RPMI7951 (cell line): ENCODE results near the gene TUBB4B. TPM values are rescaled to one million over a fixed set of nuclear protein-coding genes. Genes with fewer than 3 reads are reported as not detected.

Experiments
- DNase-seq: peaks from one replicate; pipeline ENCODE4 v3.0.0-alpha.2; 2012; ENCODE audit warnings: low read depth
- total RNA-seq: library from RNA; depleted of rRNA; stranded (reverse); fragments of >200 nt; shearing (Covaris generic); gene quantifications from 2 replicates; pipeline ENCODE4 v1.2.3, GENCODE V29; 2014

Gene TUBB4B
- total RNA-seq, 1 experiment from 2014 or later, result 295 TPM

DNA sequence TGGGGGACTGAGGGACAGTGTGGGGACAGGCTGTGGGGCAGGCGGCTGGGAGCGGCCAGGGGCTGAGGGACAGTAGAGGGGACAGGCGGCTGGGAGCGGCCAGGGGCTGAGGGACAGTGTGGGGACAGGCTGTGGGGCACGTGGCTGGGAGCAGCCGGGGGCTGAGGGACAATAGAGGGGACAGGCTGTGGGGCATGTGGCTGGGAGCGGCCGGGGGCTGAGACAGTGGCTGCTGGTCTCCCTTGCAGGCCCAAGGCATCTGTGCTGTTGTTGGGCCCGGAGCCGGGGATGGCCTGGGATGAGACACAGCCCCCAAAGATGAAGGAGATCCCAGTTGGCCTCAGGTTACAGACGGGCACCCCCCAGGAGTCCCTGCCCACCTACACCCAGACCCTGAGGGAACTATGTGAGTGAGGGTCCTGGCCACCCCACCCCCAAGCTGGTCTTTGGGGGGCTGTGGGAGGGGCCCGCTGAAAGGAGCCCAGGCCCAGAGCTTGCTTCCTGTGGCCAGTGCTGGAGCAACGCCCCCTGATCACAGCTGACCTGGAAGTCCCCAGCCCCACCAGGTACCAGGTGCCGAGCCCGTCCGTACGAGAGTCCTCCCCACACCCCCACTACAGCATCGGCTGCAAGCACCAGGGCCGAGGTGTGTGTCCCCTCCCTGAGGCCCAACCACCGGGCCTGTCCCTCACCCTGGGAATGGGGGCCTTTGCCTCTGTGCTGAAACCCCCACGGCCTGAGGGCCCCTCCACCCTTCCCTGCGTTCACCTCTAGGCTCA lies 10.6 kb downstream of the TUBB4B start:
- DNase-seq, result no peak

DNA sequence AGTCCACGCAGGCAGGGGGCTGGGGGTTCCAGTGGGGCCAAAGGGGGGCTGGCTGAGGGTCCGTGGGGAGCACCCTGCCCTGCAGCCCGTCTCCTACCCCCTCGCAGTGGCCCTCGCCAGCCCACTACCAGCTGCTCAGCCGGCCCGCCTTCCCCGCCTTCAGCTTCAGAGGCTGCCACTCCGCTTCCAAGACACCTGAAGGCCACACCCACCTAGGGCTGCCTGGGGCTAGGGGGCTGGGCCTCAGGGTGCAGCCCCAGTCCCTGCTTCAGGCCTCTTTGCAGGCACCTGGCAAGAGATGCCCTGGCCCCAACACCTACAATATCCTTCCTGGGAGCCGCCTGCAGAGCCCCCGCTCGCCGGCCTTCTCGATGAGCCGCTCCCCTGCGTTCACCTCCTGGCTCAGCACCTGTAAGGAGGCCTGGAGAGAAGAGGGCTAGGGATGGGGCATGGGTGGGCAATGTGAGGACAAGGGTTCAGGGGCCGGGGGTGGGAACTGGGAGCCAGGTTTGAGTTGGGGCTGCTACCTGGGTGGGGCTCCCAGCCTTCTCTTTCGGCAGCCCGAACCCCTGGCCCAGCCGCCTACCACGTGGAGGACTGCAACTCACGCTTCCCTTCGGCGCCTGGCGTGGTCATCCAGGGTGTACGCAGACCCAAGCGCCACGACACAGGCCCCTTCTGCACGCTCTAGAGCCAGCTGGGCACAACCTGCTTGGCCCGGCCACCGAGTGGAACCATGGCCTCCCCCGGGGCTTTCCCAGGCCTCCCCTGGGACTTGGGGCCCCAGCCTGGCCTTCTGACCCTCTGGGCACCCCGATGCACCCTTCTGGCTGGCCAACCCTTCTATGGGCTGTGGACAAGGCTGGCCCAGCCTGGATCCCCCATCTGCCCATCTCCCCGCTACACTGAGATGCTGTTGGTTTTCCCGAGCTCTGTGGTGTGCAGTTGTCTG lies 11.7 kb downstream of the TUBB4B start:
- DNase-seq, result no peak

DNA sequence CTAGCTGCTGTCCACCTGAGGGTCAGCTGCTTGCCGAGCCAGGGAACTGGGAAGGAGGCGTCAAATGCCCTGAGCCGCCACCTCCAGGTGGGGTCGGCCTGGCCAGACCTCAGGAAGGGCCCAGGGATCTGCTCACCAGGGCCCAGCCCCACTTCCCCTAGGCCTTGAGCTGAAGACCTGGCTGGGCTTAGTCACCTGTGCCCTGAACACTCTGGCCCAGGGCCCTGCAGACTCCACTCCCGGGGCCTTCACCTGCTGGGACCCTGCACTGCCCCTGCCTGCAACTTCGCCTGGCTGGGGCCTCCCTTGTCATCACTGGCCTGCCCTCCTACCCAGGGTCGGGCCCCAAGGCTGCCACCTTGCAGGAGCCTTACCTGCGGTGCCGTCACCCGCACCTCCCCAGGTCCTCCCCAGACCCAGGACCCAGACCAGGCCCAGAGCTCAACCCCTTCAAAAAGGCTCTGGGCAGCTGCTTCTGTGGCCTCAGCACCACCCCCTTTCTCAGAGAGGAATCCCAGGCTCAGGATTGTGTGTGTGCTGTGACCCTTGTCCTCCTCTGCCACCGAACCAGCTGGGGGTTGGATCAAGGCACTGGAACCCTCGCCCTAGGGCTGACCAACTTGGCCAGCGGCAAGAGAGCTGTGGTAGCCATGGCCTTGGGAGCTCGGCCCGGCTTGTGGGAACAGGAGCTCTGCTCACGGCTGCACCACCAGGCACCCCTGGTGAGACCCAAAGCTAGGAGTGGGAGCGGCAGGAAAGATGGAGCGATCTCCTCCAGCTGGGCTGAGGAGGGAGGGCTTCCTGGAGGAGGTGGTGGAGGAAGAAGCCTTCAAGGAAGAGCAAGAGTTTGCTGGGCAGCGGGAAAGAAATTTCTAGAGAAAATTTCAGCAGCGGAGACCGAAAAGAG lies 12.9 kb downstream of the TUBB4B start:
- no peak for DNase-seq

- peak; percentile 81 for DNase-seq
These were observed 13.7 kb downstream of the TUBB4B start, which contains the start of gene NELFB for GRCh38 chr9:137254624-137255447. NELFB (plus strand) TSS chr9:137255327.

DNA sequence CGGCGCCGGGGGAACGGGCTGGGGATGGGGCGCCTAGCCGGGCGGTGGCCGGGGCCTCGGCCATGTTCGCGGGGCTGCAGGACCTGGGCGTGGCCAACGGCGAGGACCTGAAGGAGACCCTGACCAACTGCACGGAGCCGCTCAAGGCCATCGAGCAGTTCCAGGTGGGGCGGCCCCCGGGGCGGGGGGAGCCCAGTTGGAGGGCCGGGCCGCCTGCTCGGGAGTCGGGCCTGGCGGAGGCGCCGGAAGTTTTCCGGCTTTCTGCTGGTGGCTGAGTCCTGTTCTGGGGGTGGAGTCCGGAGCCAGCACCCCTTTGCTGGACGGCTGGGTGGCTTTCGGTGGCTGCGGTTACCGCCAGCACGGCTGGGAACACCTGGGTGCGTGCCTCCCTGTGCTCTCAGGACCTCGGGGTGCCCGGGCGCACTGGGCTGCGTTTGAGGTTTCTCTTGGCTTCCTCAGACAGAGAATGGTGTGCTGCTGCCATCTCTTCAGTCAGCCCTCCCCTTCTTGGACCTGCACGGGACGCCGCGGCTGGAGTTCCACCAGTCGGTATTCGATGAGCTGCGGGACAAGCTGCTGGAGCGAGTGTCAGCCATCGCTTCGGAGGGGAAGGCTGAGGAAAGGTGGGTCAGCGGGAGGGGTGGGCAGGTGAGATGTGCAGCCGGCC lies 14.5 kb downstream of the TUBB4B start:
- DNase-seq, result peak; percentile 30

DNA sequence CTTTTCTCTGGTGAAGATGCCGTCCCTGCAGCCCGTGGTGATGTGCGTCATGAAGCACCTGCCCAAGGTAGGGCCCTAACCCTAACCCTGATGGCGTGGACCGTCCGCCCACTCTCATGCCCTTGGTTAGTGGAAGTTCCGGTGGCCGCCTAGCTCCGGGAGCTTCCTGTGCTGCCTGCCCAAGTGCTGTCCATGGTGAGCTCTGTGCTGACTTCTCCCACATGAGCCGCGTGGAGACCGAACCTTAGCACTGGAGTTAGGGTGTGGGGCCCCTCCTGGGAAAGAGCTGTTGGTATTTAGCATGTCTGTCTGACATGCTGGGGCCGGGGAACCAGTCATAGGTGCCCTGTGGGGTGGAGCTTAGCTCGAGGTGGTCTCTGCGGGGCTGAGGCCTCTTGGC lies 15.3 kb downstream of the TUBB4B start:
- DNase-seq, result no peak

DNA sequence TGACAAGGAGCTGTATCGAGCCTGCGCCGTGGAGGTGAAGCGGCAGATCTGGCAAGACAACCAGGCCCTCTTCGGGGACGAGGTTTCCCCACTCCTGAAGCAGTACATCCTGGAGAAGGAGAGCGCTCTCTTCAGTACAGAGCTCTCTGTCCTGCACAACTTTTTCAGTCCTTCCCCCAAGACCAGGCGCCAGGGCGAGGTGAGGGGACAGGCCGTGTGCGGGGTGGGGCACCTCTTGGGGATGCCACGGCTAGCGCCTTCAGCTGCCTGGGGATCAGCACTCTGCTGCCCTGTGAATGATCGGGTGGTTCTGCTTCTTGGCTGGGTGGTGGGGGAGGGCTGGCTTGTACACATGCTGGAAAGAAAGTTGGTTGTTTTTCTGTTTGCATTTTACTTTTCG lies 15.8 kb downstream of the TUBB4B start:
- DNase-seq, result no peak

GRCh38 chr9:137262173-137262908 lies 21.3 kb downstream of the TUBB4B start:
- DNase-seq, result peak; percentile 41

DNA sequence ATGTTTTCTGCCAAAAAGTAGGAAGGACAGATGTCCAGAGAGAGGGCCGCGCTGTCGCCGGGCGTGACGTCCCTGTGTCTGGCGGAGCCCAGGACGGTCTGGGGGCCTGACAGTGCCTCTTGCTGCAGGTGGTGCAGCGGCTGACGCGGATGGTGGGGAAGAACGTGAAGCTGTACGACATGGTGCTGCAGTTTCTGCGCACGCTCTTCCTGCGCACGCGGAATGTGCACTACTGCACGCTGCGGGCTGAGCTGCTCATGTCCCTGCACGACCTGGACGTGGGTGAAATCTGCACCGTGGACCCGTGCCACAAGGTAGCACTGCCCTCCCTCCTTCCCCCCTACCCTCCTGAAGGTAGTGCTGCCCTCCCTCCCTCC lies 21.8 kb downstream of the TUBB4B start:
- no peak for DNase-seq

DNA sequence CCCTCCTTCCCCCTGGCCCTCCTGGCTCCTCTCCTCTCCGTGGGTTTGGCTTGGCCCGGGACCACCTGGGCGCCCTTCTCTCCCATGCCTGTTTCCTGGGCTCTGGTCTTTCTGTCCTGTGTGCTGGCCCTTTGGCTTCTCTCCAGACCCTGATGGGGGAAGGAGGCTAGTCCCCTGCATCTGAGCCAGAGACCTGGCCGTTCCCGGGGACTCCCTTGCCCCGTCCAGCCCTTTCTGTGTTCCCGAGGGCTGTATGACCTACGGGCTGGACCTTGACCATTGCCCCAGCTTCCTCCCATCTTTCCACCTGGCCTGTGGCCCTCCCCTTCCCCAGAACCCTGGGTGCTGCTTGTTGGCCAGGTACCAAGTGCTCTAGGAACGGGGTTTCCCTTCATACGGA lies 22.4 kb downstream of the TUBB4B start:
- no peak for DNase-seq

- DNase-seq, result no peak
These were observed 23.0 kb downstream of the TUBB4B start for GRCh38 chr9:137264067-137264466.

DNA sequence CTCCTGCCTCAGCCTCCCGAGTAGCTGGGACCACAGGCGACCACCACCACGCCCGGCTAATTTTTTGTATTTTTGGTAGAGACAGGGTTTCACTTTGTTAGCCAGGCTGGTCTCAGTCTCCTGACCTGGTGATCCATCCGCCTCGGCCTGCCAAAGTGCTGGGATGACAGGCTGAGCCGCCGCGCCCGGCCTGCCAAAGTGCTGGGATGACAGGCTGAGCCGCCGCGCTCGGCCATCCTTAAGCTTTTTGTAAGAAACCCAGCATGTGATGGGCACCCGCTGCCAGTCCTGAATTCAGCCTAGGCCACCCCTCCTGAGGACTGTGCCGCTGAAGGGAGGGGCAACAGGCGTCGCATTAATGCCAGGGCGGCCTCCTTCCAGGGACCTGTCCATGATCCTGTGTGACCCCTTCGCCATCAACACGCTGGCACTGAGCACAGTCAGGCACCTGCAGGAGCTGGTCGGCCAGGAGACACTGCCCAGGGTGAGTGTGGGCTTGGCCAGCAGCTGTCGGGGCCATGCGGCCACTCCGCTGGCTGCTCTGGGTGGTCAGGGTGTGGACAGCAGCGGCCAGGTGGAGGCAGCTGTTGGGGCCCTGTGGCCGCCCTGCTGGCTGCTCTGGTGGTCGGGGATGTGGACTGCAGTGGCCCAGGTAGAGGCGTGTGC lies 24.5 kb downstream of the TUBB4B start:
- no peak for DNase-seq

DNA sequence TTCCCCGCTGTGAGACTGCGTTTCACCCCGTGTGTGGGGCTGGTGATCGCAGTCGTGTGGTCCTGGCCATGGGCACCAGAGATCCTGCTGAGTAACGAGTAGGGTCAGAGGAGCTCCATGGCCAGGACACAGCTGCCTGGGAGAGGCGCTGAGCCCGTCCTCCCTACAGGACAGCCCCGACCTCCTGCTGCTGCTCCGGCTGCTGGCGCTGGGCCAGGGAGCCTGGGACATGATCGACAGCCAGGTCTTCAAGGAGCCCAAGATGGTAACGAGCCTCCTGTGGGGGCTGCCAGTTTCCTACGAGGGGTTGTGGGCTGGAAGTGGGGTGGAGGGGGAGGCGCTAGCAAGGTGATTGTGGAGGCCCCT lies 25.1 kb downstream of the TUBB4B start:
- no peak for DNase-seq

DNA sequence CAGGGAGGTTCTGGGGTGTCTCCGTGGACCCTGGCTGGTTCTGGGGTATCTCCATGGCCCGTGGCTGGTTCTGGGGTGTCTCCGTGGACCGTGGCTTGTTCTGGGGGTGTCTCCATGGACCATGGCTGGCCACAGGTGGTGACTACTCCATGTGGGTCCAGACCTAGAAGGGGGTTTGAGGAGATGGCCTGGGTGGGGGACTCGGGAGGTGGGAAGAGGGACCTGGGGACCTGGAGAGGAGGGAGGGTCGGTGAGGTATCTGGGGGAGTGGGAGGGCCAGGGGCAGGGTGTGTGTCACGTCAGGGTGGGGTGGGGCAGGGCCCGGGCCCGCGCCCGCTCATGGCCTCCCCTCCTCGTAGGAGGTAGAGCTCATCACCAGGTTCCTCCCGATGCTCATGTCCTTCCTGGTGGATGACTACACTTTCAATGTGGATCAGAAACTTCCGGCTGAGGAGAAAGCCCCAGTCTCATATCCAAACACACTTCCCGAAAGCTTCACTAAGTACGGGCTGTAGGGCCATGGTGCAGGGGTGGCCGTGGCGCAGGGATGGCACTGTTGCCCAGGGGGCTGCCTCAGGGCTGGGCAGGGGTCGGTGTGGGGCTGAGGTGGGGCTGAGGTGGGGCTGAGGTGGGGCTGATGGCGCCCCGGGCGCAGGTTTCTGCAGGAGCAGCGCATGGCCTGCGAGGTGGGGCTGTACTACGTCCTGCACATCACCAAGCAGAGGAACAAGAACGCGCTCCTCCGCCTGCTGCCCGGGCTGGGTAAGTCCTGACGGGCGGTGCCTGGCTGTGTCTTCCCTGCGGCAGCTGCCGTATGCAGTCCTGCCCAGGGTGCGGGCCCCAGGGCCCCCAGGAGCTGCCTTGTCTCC lies 25.7 kb downstream of the TUBB4B start:
- DNase-seq, result no peak

DNA sequence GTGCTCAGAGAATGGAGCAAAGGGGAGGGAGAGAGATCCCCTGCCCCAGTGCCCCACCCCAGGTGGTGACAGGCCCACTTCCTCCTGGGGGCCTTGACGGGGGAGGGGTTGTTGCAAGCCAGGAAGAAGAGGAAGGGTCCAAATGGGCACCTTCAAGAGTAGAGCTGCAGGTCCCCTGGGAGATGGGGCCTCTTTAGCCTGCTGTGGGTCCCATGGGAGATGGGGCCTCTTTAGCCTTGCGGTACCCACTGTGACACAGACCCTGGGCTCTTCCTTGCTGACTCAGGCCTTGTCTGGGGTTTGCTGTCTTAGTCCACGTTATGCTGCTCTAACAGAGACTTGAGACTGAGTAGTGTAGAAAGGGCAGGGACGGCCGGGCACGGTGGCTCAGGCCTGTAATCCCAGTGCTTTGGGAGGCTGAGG lies 26.9 kb downstream of the TUBB4B start:
- DNase-seq, result no peak

DNA sequence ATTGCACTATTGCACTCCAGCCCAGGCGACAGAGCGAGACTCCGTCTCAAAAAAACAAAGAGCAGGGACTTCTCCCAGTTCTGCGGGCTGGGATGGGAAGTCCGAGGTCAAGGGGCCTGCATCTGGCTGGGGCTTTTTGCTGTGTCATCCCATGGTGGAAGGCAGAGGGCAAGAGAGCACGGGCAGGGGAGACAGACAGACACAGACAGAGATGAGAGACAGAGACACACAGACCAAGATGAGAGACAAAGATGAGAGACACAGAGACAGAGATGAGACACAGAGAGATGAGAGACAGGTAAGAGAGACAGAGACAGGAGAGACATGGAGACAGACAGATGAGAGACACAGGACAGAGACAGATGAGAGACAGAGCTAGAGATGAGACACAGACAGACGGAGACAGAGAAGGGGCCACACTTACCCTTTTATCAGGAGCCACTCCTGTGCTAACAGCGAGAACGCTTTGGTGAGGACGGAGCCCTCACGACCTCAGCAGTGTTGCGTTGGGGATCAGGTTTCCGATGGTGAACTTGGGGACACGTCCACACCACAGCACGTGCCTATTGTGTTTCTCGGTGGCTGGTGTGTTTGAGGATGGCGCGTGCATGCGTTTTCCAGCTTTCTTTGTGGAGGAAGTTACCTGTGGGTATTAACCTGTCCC lies 27.6 kb downstream of the TUBB4B start:
- no peak for DNase-seq

- DNase-seq, result peak; percentile 14
These were observed 28.2 kb downstream of the TUBB4B start for GRCh38 chr9:137269231-137269772.
